Measurements from ENCODE around the gene FSTL4. TPM values are rescaled to one million over a fixed set of nuclear protein-coding genes. Genes with fewer than 3 reads are reported as not detected.

The FSTL4 gene
- total and polyA plus RNA-seq, 2 experiments from 2014 or later = 1.4 to 2.8 TPM

- TF ChIP-seq ZNF462 (CRISPR knock-in tag; IDR thresholded peaks at IDR 0.05) (no peak), REST (IDR thresholded peaks at IDR 0.05; ENCODE audit: unreplicated experiment) (no peak), ZNF114 (CRISPR knock-in tag; IDR thresholded peaks at IDR 0.05) (no peak), POLR2AphosphoS5 (IDR thresholded peaks at IDR 0.05; ENCODE audit: low read depth) (no peak), EZH2phosphoT487 (IDR thresholded peaks at IDR 0.05; ENCODE audit: unreplicated experiment) (no peak), EZH2 (IDR thresholded peaks at IDR 0.05; ENCODE audit: low read depth, unreplicated experiment) (no peak)
Measured at GRCh38 chr5:133340822-133341221, 271.5 kb downstream of the FSTL4 start (continued).
